Left lobe of liver (tissue), 2 donors: Measurements from ENCODE around the gene SLC12A9. TPM values are rescaled to one million over a fixed set of nuclear protein-coding genes. Genes with fewer than 3 reads are reported as not detected.
"Not testable (repeated sequence)": the region's sequence is repeated elsewhere in the genome, so short reads cannot be mapped to it uniquely, and the experiment has no call there.

Experiments used
- ATAC-seq: fragments of 200-7000 bp; cut with Tn5 transposase; one replicate; pipeline ENCODE4 v1.9.1; 2020; ENCODE audit warnings: mild to moderate bottlenecking, moderate library complexity
- DNase-seq: peaks from one replicate; pipeline ENCODE4 v3.0.0-alpha.2; 2020; ENCODE audit warnings: low spot score
- total RNA-seq: library from RNA; stranded (reverse); gene quantifications from one replicate; pipeline ENCODE4 v1.2.1, GENCODE V29; 2021
- donor health status: DM: no; HTN: no; CAD: no; lungs with moderate emphysema.
- donor health status: DM: no; HTN: yes; CAD: no.

SLC12A9 gene
- 10.1 TPM for total RNA-seq

- DNase-seq (peak; percentile 89), ATAC-seq (peak; percentile 98)
These were observed at the start of gene SLC12A9 for GRCh38 chr7:100852048-100852872. Gene SLC12A9 (plus strand): TSS chr7:100852713. CDS start chr7:100854198, 1,485 bp downstream.

GRCh38 chr7:100802951-100803350, 49.6 kb upstream of the SLC12A9 start:
- DNase-seq (no peak), ATAC-seq (no peak)

- DNase-seq: peak; percentile 59
- ATAC-seq: peak; percentile 25
These were observed 48.9 kb upstream of the SLC12A9 start for GRCh38 chr7:100803398-100804161.

GRCh38 chr7:100804681-100805431, 47.7 kb upstream of the SLC12A9 start:
- no peak for DNase-seq
- no peak for ATAC-seq

GRCh38 chr7:100806276-100806675, 46.2 kb upstream of the SLC12A9 start:
- no peak for DNase-seq
- no peak for ATAC-seq

GRCh38 chr7:100806883-100807282, 45.6 kb upstream of the SLC12A9 start:
- ATAC-seq, DNase-seq: not testable (repeated sequence)

GRCh38 chr7:100808354-100808875, 44.1 kb upstream of the SLC12A9 start:
- DNase-seq (no peak), ATAC-seq (no peak)

GRCh38 chr7:100811480-100811879, 41.0 kb upstream of the SLC12A9 start:
- DNase-seq (no peak), ATAC-seq (no peak)

GRCh38 chr7:100812729-100813128, 39.8 kb upstream of the SLC12A9 start:
- no peak for ATAC-seq
- DNase-seq: no peak

GRCh38 chr7:100816515-100816914, 36.0 kb upstream of the SLC12A9 start:
- ATAC-seq: peak; percentile 72
- peak; percentile 76 for DNase-seq

- ATAC-seq (no peak), DNase-seq (no peak)
These were observed 35.4 kb upstream of the SLC12A9 start for GRCh38 chr7:100817097-100817496.

GRCh38 chr7:100818366-100818765, 34.1 kb upstream of the SLC12A9 start:
- DNase-seq: no peak

GRCh38 chr7:100818825-100819224, 33.7 kb upstream of the SLC12A9 start:
- DNase-seq (no peak), ATAC-seq (no peak)

More at GRCh38 chr7:100818366-100818765, 34.1 kb upstream of the SLC12A9 start:
- ATAC-seq: no peak

- no peak for ATAC-seq
- DNase-seq: no peak
These were observed 32.9 kb upstream of the SLC12A9 start for GRCh38 chr7:100819586-100819985.

GRCh38 chr7:100822236-100823139, 30.0 kb upstream of the SLC12A9 start:
- ATAC-seq (peak; percentile 7), DNase-seq (peak; percentile 70)

GRCh38 chr7:100823140-100823525, 29.4 kb upstream of the SLC12A9 start:
- DNase-seq (no peak), ATAC-seq (no peak)

- ATAC-seq (no peak), DNase-seq (no peak)
These were observed 29.0 kb upstream of the SLC12A9 start for GRCh38 chr7:100823534-100823933.

GRCh38 chr7:100824499-100825214, 27.9 kb upstream of the SLC12A9 start:
- ATAC-seq: no peak
- DNase-seq: no peak

GRCh38 chr7:100825215-100825671, 27.3 kb upstream of the SLC12A9 start:
- ATAC-seq (peak; percentile 2), DNase-seq (no peak)
